Stomach (tissue), 9 donors: ENCODE data around the gene CHN1. TPM values are rescaled to one million over a fixed set of nuclear protein-coding genes. Genes with fewer than 3 reads are reported as not detected.

Experiments used
- DNase-seq, 2 donors: peaks; one replicate each; pipeline versions ENCODE4 v3.0.0 to v3.0.0-alpha.2; 2013 to 2019
- H3K27ac ChIP-seq, 5 donors: fragments of 200-600 bp in 4 of 5; sonication (generic) in 4 of 5; one replicate each; pipeline ENCODE4 v1.5.1; 2013 to 2019; ENCODE audit warnings: mild to moderate bottlenecking in 1 of 5, moderate library complexity in 1 of 5
- H3K27me3 ChIP-seq, 3 donors: fragments of 200-600 bp; sonication (generic); one replicate each; pipeline ENCODE4 v1.5.1; 2017 to 2019; ENCODE audit warnings: mixed run types in 1 of 3
- H3K36me3 ChIP-seq, 4 donors: fragments of 200-600 bp; sonication (generic); 1 replicate in 3 of 4; 2 replicates in 1 of 4; pipeline ENCODE4 v1.5.1; 2016 to 2019
- H3K4me1 ChIP-seq, 4 donors: fragments of 200-600 bp; sonication (generic); one replicate each; pipeline ENCODE4 v1.5.1; 2016 to 2019
- H3K4me3 ChIP-seq, 4 donors: fragments of 200-600 bp; sonication (generic) in 3 of 4; one replicate each; pipeline ENCODE4 v1.5.1; 2016 to 2019; ENCODE audit warnings: mild to moderate bottlenecking in 1 of 4
- H3K9me3 ChIP-seq, 4 donors: fragments of 200-600 bp; sonication (generic); one replicate each; pipeline ENCODE4 v1.5.1; 2016 to 2019
- CTCF ChIP-seq, 7 experiments: fragments of 450-650 bp in 4 of 7; fragments of 200-600 bp in 3 of 7; sonication (generic) in 3 of 7; IDR thresholded peaks; one replicate each; pipeline ENCODE4 v1.5.1; 2016 to 2019; ENCODE audit warnings: antibody characterized with exemption in 7 of 7, control low read depth in 2 of 7, mild to moderate bottlenecking in 1 of 7
- EP300 ChIP-seq: sonication (generic); formaldehyde crosslinking; IDR thresholded peaks from one replicate; pipeline ENCODE4 v1.6.1; 2017; ENCODE audit warnings: antibody characterized with exemption
- POLR2A ChIP-seq, 4 donors: fragments of 450-650 bp; IDR thresholded peaks; one replicate each; pipeline ENCODE4 v1.6.1; 2016; ENCODE audit warnings: antibody characterized with exemption in 4 of 4, control low read depth in 2 of 4, mild to moderate bottlenecking in 1 of 4, moderate library complexity in 1 of 4
- POLR2AphosphoS5 ChIP-seq, 3 donors: sonication (generic); formaldehyde crosslinking; IDR thresholded peaks; one replicate each; pipeline ENCODE4 v1.6.1; 2016; ENCODE audit warnings: antibody characterized with exemption in 3 of 3
- WGBS, 5 donors: extraction: QIAGEN DNeasy Blood & Tissue Kit in 3 of 5; methylation state at CpG; one replicate each; pipeline versions ENCODE4 v1.1.5 to v1.1.7; 2013 to 2018; 5-methylcytosine and 5-hydroxymethylcytosine counted together
- intact Hi-C: fragments of 100-400 bp; cut with DNase I; formaldehyde crosslinking; loops from one replicate; pipeline ENCODE4 v1.15.1; 2023; ENCODE audit warnings: low total_unique reads
- polyA plus RNA-seq, 3 donors: library from polyadenylated mRNA; stranded (reverse); fragments of 200-250 nt; gene quantifications; one replicate each; pipeline ENCODE4 v1.2.3, GENCODE V29; 2013
- total RNA-seq, 5 donors: library from RNA; depleted of rRNA; stranded (reverse); fragments of >200 nt; gene quantifications; one replicate each; pipeline versions ENCODE4 v1.1.0 to v1.2.3, GENCODE V29; 2014 to 2016
- donor health status: healthy with polysubstance abuse.
- donor health status: Bipolar disorder and iron deficiency.
- donor health status: healthy.

CHN1 gene
- total and polyA plus RNA-seq, 8 donors = 2.3 to 50.9 (median 12.2) TPM; not detected in 1

- H3K9me3 ChIP-seq = no peaks in the 10 kb centered on the region
- TF ChIP-seq CTCF (IDR thresholded peaks at IDR 0.05) = no peak
- TF ChIP-seq POLR2AphosphoS5 (IDR thresholded peaks at IDR 0.05) = no peak
- no peak for TF ChIP-seq POLR2A (IDR thresholded peaks at IDR 0.05)
- no peak for TF ChIP-seq EP300
- intact Hi-C loops = no loop called here
- no peak overlapping the region for H3K4me3 ChIP-seq
- no peaks in the 10 kb centered on the region for H3K36me3 ChIP-seq
- no peak for DNase-seq
- 86 to 89% (median 87%) methylated on average over 9 of the region's 9 CpGs for WGBS, 5 donors
- peaks cover 0 to 19% (median 2%) of the 10 kb centered on the region in 4 donors for H3K4me1 ChIP-seq
- no peaks in the 10 kb centered on the region for H3K27me3 ChIP-seq
- no peak overlapping the region for H3K27ac ChIP-seq
These were observed 223.9 kb downstream of the CHN1 start for GRCh38 chr2:174781298-174781697.

- Histone ChIP-seq H3K27ac (no peak overlapping the region), H3K36me3 (no peaks in the 10 kb centered on the region), H3K27me3 (no peaks in the 10 kb centered on the region), H3K9me3 (no peaks in the 10 kb centered on the region), H3K4me1 (peaks cover 0 to 19% (median 2%) of the 10 kb centered on the region in 4 donors), H3K4me3 (no peak overlapping the region)
- no peak for DNase-seq
- TF ChIP-seq EP300 (no peak), POLR2AphosphoS5 (IDR thresholded peaks at IDR 0.05) (no peak), CTCF (IDR thresholded peaks at IDR 0.05) (no peak), POLR2A (IDR thresholded peaks at IDR 0.05) (no peak)
- intact Hi-C loops = no loop called here
- WGBS, 5 donors = 74 to 88% (median 83%) methylated on average over 6 to 7 of the region's 7 CpGs
These were observed 224.3 kb downstream of the CHN1 start for GRCh38 chr2:174780856-174781255.

DNA sequence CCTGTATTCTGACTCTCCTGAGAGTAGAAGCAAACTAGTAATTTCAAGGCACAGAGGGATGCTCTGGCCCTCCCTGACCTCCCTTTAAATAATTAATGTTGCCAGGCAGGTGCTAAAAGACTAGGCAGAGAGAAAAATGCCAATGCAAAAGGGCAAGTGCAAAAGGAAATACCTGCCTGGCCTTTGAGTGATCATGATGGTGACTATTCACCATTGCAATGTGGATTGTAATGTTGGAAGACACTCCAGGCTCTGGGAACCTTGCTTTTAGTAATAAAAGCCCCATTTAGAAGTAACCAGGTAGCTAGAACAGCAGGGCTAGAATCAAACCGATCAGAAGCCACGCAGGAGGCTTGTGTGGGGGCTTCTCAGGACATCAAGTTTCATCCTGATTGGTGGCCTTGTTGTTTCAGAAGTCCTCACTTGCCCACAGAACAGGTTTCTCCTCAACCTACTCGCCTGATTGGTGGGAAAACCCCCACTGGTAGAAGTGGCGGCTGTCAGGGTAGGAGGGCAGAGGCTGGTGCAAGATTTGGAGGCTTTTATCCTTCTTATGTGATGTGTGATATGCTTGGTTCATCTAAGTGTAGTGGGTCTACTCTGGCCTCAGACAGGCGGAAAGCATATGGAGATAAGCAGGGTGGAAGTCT, 224.9 kb downstream of the CHN1 start:
- Histone ChIP-seq H3K4me3 (no peak overlapping the region), H3K27me3 (no peaks in the 10 kb centered on the region), H3K27ac (no peak overlapping the region), H3K36me3 (no peaks in the 10 kb centered on the region), H3K9me3 (no peaks in the 10 kb centered on the region), H3K4me1 (peaks cover 0 to 19% (median 2%) of the 10 kb centered on the region in 4 donors)
- TF ChIP-seq POLR2AphosphoS5 (IDR thresholded peaks at IDR 0.05) (no peak), EP300 (no peak), CTCF (IDR thresholded peaks at IDR 0.05) (no peak), POLR2A (IDR thresholded peaks at IDR 0.05) (no peak)
- intact Hi-C loops = no loop called here
- DNase-seq = no peak
- 81 to 98% (median 83%) methylated on average over 4 to 5 of the region's 5 CpGs for WGBS, 5 donors

DNA sequence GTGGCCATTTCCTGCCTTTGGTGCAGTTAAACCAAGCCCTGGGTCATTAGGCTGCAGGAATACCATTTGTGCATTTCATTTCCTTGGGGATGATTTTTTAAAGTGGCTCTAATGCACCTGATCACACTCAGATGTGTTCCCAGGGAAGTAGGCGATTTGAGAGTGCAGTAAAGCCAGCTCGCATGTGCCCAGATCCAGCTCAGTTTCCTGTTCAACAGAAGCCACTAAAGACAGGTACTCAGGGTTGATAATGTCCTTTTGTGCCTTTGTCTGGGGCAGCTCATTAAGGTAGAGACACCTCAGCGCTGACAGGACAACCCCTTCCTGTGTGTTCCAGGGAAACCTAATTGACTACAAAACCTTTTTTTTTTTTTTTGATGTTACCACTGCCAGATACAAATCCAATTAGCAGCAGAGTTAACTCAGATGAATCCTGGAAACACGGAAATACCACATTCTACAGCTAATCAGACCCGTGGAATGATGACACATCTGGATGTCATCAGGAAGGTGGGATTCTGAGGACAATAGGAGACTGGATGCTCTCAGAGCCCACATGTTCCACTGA, 225.7 kb downstream of the CHN1 start:
- Histone ChIP-seq H3K27ac (no peak overlapping the region), H3K36me3 (no peaks in the 10 kb centered on the region), H3K4me3 (no peak overlapping the region), H3K9me3 (no peaks in the 10 kb centered on the region), H3K4me1 (peaks cover 0 to 19% (median 2%) of the 10 kb centered on the region in 4 donors), H3K27me3 (no peaks in the 10 kb centered on the region)
- WGBS, 5 donors = 69 to 88% (median 84%) methylated on average over 5 of the region's 5 CpGs
- DNase-seq = no peak
- intact Hi-C loops = no loop called here
- TF ChIP-seq EP300 = no peak
- TF ChIP-seq CTCF (IDR thresholded peaks at IDR 0.05) = no peak
- TF ChIP-seq POLR2AphosphoS5 (IDR thresholded peaks at IDR 0.05) = no peak
- no peak for TF ChIP-seq POLR2A (IDR thresholded peaks at IDR 0.05)
